KG1 (cell line): ENCODE results near the gene CRYBG3.
A peak's percentile ranks its signal among the peaks of the same experiment; 100 is the strongest.
"Not testable (repeated sequence)": the region's sequence is repeated elsewhere in the genome, so short reads cannot be mapped to it uniquely, and the experiment has no call there.

ENCODE experiments used
- DNase-seq: peaks from one replicate; lab custom pipeline; 2025; lab: John Stamatoyannopoulos, UW

Gene CRYBG3

DNA sequence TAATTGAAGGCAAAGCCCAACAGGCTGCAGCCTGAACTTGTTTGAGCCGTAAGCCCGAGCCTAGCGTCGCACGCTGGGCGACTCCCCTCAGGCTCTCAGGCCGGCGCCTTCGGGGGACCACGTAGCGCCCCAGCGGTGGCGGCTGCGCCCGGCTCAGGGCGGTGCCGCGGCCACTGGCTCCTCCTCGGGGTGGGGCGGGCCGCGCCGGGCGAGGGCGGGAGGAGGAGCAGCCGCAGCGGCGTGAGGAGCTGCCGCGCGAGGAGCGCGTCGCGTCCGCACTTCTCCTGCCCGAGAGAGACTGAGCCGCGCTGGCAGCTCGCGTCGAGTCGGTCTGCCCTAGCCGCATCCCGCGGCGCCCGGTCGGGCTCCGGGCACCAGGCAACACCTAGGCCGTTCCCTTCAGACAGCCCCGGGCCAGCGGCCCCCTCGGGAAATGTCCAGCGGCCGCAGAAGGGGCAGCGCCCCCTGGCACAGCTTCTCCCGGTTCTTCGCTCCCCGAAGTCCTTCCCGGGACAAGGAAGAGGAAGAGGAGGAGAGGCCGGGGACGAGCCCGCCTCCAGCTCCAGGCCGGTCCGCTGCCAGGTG, at the start of gene CRYBG3:
Gene CRYBG3 (plus strand): TSS at position 238 of the 585 bp plus-strand sequence. CDS start 196 bp downstream, at position 434.
- peak; percentile 29 for DNase-seq

DNA sequence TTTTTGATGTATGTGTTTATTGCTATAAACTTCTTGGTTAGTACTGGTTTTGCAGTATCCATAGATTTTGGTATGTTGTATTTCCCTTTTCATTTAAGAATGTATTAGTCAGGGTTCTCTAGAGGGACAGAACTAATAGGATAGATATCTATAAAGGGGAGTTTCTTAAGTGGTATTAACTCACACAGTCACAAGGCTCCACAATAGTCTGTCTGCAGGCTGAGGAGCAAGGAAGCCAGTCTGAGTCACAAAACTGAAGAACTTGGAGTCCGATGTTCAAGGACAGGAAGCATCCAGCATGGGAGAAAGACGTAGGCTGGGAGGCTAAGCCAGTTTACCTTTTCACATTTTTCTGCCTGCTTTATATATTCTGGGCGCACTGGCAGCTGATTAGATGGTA, 48.9 kb upstream of the CRYBG3 start:
- no peak for DNase-seq

DNA sequence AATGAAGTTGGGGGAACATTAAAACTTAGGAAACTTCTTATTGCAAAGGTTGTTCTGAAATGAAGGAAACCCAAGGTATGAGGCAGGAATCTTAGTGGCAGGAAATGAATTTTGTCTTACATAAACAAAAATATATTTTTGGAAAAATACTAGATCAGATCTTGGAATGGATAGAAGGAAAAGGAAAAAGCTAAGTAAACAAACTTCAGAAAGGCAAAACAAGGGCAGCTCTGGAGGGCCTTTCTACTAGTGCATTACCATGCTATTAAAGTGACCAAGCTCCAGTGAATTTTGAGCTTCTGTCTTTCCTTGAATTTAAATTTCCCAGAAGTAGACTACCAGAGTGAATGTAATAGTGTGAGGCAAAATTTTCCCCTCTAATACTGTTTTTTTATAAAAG, 43.7 kb upstream of the CRYBG3 start:
- no peak for DNase-seq

DNA sequence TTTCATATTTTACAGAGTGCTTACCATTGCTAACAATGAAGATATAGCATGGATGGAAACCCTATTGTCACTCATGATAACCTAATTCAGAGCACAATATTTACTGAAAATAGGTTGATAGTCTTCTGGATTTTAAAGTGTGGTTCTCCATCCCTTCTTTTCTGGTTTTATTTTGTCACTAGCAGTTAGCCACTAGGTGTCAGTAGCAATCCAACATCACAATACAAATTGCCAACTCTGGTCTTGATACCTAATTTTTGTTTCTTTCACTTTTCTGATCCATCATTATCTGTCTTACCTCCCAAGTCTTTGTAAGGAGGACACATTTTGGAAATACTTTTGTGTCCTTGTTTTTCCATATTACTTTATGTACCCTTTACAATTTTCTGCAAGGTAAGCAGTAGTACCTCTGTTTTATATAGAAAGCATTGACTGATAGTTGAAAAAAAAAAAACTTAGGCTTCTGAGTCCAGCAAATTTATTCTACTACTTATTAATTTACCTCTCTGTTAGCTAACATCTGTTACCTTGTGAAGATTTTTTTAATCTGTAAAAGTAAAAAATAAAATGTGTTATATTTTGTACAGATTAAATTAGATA, 28.3 kb upstream of the CRYBG3 start:
- peak; percentile 51 for DNase-seq

DNA sequence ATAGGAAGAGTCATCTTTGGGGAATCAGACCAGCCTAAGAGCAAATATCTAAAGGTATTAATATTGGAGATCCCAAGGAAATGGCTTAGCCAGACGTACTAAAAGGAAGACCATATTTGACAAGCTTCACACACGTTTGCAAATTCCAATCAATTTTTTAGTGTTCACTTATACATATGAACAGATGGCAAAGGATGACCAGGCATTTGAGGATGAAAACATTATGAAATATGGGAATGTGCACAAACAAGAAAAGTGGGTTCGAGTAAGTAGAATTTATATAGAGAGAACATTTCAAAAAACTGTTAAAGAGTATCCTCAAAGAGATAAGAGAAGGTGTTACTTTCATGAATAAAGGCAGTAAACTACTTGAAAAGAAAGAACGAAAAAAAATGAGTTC, 25.9 kb upstream of the CRYBG3 start:
- DNase-seq = no peak

DNA sequence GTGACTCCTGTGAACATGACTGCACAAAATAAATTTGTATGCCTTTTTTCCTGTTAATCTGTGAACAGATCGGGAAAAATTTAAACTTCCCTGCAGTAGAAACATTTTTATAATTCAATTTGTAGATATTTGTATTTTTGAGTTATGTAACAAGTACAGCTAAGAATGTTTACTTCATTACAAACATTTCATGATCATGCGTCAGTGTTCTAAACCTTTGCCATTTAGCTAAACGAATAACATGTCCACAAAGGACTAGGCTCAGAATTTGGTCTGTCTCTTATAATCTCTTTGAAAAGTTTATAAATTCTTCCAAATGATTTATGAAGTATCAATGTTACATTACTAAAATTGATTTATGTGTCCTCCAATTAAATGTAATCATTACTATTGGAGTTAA, 17.3 kb upstream of the CRYBG3 start:
- no peak for DNase-seq

DNA sequence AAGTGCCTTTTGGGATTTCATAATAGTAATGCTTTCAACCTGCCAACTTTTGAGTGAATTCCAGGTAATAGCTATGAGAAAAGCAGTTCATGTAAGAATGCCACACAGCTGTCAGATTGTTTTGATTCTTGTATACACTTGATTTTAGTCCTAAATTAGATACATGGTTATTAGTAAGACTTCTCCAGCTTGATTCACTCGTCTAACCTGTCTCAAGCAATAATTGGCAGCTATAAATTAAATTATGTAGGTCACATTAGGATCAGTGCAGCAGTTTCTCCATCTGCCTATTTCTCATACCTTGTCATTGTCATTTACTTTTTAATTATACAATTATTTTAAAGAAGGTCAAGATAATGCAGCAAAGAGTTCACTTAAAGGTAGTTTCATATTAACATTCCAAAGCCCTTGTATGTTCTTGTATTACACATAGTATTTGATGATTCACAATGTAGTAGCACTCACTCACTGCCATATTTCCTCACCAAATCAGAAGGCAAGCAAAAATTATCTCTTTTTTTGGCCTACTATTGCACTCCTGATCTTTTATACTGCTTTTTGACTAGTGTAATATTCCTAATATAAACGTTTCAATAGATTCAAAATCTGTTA, 10.9 kb upstream of the CRYBG3 start:
- no peak for DNase-seq

DNA sequence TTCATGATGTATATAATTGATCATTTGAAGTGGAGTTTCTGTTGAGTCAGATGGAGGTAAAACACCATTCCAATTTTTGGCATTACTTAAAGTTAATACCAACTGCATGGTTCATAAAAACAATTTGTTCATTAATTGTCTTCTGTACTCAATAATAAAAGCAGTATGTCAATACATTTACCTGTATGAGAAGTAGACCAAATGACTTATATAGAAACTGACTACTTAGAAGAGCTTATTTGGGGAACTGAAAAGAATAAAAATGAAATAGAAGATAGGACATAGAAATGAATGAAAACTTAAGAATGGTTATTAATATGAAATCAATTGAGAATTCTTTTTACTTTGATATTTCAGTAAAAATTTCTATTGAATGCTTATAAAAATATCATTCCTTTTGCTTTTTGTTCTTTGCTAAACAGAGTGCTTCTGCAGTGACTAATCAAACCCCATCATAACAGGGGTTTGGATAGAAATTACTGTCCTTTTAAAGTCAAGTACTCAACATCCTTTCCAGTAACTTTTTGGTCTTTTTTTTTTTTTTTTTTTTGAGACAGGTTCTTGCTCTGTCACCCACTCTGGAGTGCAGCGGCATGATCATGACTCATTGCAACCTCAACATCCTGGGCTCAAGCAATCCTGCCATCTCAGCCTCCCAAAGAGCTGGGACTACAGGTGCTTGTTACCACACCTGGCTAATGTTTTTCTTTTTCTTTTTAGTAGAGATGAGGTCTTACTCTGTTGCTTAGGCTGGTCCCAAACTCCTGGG, 6.5 kb upstream of the CRYBG3 start:
- DNase-seq = no peak

DNA sequence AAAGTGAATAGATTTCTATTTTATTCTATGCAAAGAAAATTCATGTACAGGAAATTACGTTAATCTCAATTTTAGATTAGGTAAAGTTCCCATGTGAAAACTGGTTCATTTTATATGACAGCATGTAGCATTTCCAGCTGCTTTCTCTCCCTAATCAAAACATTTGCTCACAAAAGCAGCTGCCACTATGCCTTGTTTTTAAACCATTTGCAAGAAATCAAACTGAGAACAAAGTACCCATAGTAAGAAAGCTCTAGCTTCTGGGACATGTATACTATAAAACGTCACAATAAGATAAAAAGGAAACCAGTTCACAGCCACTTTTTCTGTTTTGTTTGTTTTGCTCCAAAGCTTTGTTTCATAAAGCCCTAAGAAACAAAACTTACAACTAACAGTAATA, 5.0 kb upstream of the CRYBG3 start:
- DNase-seq = no peak

DNA sequence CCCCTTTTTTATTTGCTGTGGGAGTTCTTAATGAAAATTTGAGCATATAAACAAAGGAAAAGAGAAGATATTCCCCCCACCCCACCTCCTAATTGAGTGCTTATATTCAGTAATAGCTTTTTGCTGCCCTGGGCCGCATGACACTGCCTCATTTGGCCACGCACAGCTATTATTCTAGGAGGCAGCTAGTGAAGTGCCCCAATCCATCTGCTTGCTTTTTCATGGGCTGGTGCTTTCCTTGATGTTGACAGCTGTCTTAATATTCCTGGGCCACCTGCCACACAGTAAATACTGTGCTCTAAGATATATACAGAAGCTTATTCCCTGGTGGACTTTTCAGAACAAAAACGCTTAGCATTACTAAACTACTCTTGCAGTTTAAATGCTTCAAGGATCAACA, 3.8 kb upstream of the CRYBG3 start:
- DNase-seq = no peak

DNA sequence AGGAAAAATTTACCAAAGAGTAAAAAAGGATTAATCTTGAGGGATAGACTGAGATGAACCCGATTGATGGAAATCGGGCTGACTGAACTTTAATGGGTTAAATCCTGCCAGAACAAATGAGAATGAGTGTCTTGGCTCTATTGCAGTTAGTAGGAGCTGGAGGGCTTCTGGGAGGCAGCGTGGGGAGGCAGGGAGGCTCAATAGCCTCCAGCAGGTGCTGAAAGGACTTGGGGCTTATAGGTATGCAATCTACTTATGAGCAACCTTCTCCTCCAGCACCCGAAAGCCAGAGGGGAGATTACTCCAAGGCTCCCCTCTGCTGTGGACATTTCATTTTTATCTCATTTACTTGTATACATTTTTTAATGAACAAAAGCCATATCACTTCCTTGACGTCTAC, 1.0 kb upstream of the CRYBG3 start:
- DNase-seq = no peak

DNA sequence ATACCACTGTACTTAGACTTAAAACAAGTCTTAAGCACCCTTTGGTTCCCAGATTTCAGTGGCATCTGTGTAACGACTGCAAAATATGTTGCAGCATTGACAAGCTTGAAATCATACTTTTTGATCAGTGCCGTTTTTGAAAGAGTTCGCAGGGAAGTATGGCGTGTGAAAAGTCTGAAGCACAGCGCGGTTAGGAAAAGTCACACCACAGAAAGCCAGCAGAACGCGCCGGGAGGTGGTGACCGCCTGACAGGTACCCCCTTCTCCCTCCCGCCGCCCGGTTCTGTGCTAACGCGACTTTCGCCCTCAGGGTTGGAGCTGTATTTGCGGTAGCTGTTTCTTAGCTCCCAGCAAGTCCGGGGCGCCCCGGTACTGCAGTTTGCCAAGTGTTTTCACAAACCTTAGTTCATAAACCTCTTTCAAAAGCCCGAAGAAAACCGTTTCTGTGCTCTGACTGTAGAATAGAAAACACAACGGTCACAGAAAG, 481 bp upstream of the CRYBG3 start:
- no peak for DNase-seq

DNA sequence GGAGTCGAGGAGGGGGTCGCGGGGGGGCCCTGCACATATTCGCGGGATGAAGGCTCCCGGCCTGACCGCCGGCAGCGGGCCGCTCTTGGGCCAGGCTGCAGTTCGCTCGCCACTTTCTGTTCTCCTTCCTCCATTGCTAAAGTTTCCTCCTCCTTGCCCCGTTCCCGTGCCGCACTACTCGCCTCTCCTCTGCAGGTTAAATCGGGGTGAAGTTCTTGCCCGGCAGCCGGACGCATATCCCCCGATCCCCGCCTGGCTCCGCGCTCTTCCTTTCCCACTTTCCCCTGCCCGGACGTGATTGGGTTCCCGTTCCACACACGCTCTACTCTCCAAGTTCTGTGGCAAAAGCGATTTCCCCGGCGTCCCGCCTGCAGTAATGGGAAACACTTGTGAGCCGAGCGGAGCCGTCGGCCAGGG, 556 bp downstream of the CRYBG3 start:
- DNase-seq = no peak

DNA sequence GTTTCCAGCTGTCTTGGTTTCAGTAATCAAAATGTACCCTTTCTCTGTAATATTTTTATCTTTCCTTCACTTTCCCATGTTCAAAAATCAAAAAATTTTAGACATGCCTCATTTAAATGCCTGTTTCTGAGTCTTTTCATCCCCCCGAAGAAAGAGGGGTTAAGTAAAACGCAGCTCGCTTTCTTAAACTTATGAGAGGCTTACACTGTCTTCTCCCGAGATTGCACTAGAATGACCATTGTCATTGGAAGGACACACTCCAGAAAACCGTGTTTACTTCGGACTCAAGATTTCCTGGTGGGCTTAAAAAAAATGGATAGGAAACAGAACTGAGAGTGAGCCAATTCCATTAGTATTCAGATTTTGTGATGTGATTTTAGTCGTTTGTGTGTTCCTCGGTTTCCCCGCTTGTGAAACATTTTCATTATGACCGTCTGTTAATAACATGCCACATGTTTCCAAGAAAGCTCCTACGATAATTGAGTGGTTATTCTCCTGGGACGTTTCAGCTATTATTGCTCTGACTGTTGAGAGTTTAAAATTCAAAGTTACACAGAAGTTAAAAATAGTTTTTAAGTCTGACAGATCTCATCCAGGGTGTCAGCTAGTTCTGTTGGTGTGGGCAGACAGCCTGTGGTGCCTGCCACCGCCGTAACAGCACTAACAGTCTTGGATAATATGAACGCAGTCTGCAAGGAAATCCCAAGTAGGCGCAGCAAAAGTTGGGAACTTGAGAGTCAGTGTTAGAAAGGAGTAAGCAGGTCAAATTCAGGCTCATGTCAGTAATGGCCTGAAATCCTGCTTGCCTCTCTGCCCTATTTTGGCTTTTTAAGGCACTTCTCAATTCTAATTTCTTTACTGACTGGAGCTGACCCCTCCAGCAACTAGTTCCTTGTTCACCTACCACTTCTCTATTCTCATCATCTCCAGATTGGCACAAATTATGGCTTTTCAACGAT, 1.5 kb downstream of the CRYBG3 start:
- no peak for DNase-seq

DNA sequence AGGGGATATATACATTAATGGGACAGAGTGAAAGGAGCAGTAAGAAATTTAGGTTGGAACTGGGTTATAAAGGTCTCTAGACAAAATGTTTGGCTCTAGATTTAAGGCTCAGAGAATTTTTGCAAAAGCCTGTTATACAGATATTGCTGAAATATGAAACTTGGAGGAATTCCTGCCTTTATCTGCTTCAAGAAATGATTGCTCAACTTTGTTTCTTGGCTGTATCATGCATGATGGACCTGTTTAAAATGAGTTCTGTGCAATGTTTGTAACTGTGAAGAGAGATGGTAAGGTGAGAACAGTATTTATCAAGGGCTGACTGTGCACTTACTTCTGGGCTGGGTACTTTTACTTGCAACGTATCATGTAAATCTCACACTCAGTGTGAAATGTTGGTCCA, 3.3 kb downstream of the CRYBG3 start:
- no peak for DNase-seq

DNA sequence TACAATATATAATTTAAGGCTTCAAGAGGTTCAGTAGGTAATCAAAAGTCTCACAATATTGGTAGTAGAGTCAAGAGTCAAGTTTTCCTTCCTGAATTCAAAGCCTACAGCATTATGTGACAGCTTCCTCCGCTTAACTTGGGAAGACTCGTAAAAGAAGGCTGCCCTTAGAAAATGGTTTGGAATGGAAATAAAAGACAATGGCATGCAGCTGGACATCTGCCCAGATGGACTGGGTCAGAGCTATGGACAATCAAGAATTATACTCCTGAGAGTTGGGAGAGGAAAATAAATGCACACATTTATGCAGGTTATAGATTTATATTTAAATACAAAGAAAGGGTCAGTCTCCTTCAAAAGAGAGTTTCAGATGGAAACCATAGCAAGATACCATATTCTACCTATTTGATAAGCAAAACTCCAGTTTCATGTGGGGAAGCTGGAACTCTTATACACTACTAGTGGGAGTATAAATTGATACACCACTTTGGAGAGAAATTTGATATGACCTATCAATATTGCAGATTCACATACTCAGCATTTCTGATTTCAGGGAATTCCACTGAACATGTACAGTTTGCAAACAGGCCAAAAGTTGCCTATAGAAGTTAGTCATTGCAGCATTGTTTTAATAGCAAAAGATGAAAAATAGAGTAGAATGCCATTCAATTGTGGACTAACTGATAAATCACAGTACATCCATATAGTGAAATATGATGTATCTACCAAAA, 6.1 kb downstream of the CRYBG3 start:
- no peak for DNase-seq

DNA sequence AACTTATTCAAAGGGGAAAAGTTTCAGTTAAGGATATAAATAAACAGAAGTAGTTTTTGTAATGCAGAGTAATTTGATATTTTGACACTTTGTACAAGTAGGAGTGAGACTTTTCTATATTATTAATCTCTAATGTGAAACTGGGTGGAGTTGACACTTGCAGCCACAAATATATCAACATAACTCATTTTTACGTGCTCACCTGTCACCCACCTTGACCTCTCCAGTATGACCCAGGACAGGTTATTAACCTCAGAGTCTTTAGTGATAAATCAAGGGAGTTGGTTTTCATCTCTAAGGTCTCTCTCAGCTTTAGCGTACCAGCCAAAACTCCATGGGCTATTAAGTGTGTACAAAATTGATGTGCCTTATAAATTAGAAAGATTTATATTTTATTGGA, 7.4 kb downstream of the CRYBG3 start:
- DNase-seq = no peak

DNA sequence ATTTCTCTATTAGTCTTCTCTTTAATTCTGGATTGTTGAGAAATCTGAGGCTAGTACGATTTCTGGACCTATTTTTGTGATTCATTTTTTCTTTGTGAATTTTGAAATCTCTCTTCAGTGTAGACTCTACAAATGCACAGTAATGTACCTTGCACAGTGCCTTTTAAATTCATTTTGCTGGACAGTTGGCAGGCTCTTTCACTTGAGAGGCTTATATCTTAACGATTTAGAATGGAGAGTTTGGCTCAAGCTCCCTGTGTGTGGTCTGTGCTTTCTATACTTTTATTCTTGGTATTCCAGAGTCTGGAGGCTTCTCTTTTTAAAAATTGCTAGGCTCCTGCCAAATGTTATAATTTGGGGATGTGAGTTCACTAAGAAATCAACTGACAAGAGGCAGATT, 8.8 kb downstream of the CRYBG3 start:
- DNase-seq = no peak

DNA sequence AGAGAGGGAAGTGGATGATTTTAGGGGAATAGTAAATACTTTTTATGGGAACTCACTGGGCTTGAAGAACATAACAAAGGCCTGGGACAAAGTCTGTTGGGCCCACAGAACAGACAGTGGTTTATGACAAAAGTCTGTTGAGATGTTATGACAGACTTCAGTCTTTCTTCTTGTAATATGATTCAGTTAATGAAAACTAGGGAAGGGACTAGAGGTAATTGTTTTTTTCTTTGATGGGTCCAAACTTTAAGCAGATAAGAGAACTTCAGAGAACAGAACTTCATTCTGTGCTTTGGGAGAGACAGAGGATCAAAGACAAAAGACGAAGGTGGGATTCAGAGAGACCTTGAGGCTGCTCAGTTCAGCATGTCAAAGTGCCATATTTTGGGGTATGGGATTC, 9.3 kb downstream of the CRYBG3 start:
- no peak for DNase-seq

DNA sequence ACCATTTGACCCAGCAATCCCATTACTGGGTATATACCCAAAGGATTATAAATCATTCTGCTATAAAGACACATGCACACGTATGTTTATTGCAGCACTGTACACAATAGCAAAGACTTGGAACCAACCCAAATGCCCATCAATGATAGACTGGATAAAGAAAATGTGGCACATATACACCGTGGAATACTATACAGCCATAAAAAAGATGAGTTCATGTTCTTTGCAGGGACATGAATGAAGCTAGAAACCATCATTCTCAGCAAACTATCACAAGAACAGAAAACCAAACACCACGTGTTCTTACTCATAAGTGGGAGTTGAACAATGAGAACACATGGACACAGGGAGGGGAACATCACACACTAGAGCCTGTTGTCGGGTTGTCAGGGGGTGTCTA, 11.4 kb downstream of the CRYBG3 start:
- not testable (repeated sequence) for DNase-seq

DNA sequence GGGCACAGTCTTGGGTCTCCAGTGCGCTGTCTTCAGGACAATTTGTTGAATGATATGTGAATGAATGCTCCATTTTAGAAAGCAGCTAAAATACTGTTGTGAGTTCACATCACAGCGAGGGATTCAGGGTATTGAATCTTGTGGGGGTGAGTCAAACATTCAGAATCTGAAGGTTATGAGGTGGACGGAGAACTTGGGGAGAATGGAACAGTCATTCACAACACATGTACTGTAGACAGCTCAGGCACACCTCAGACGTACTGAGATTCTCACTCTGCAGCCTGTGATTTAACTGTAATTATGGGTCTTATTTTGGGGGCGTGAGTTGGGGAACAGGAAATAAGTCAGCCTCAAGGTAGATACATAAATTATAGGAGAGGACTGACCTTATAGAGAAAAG, 13.9 kb downstream of the CRYBG3 start:
- DNase-seq = no peak
